ENCODE results near the gene IRF2BP1. TPM values are rescaled to one million over a fixed set of nuclear protein-coding genes. Genes with fewer than 3 reads are reported as not detected.
A peak's percentile ranks its signal among the peaks of the same experiment; 100 is the strongest.

IRF2BP1 gene
- total RNA-seq, 4 donors from 2014 or later, result 24.7 to 36.9 (median 30.7) TPM

GRCh38 chr19:45901912-45902650 lies 16.1 kb upstream of the IRF2BP1 start, which contains the start of gene MYPOP:
TSS of gene MYPOP (minus strand) at chr19:45902613. CDS start at chr19:45901773, 840 bp downstream.
- H3K27me3 ChIP-seq, result no peaks in the 10 kb centered on the region
- peaks cover 22% of the 10 kb centered on the region for H3K36me3 ChIP-seq
- DNase-seq (ENCODE audit: low spot score in 2 of 2), result no peak
- peak within 1 kb of the TSS; percentile 26 for H3K27ac ChIP-seq
- H3K4me1 ChIP-seq, result peaks cover 24% of the 10 kb centered on the region
- no peaks in the 10 kb centered on the region for H3K9me3 ChIP-seq
- peak within 1 kb of the TSS; percentile 72 for H3K4me3 ChIP-seq
- WGBS, result under 1% methylated on average over 33 of the region's 47 CpGs
- TF ChIP-seq POLR2AphosphoS5 (IDR thresholded peaks at IDR 0.05), result no peak
- TF ChIP-seq EP300 (IDR thresholded peaks at IDR 0.05), result no peak
- TF ChIP-seq CTCF (IDR thresholded peaks at IDR 0.05), result no peak
- no peak for TF ChIP-seq POLR2A (IDR thresholded peaks at IDR 0.05)

- H3K27me3 ChIP-seq, result no peaks in the 10 kb centered on the region
These were observed 15.5 kb upstream of the IRF2BP1 start for GRCh38 chr19:45901432-45901911.

GRCh38 chr19:45900738-45901431 lies 14.9 kb upstream of the IRF2BP1 start:
- peaks cover 24% of the 10 kb centered on the region for H3K4me1 ChIP-seq
- no peaks in the 10 kb centered on the region for H3K9me3 ChIP-seq
- peaks cover 30% of the 10 kb centered on the region for H3K36me3 ChIP-seq
- peak overlapping the region; percentile 72 for H3K4me3 ChIP-seq
- DNase-seq (ENCODE audit: low spot score in 2 of 2), result no peak
- no peaks in the 10 kb centered on the region for H3K27me3 ChIP-seq
- TF ChIP-seq POLR2A (IDR thresholded peaks at IDR 0.05) (no peak), CTCF (IDR thresholded peaks at IDR 0.05) (no peak), POLR2AphosphoS5 (IDR thresholded peaks at IDR 0.05) (no peak), EP300 (IDR thresholded peaks at IDR 0.05) (no peak)
- 62% methylated on average over 15 of the region's 22 CpGs for WGBS
- H3K27ac ChIP-seq, result no peak overlapping the region

More at GRCh38 chr19:45901432-45901911, 15.5 kb upstream of the IRF2BP1 start:
- Histone ChIP-seq H3K27ac (no peak overlapping the region), H3K4me3 (peak overlapping the region; percentile 72), H3K4me1 (peaks cover 24% of the 10 kb centered on the region), H3K36me3 (peaks cover 25% of the 10 kb centered on the region), H3K9me3 (no peaks in the 10 kb centered on the region)
- no peak for TF ChIP-seq POLR2A (IDR thresholded peaks at IDR 0.05)
- no CpG with 5 or more reads among the region's 69 CpGs for WGBS
- peak in 1 of 2 donors; percentile 68 for DNase-seq (ENCODE audit: low spot score in 2 of 2)

- Histone ChIP-seq H3K9me3 (no peaks in the 10 kb centered on the region), H3K4me3 (no peak overlapping the region), H3K27ac (no peak overlapping the region), H3K36me3 (peaks cover 38% of the 10 kb centered on the region), H3K27me3 (no peaks in the 10 kb centered on the region), H3K4me1 (peaks cover 24% of the 10 kb centered on the region)
- 95% methylated on average over 4 of the region's 4 CpGs for WGBS
- no peak for TF ChIP-seq EP300 (IDR thresholded peaks at IDR 0.05)
- no peak for DNase-seq (ENCODE audit: low spot score in 2 of 2)
These were observed 14.1 kb upstream of the IRF2BP1 start for GRCh38 chr19:45899919-45900589.

- Histone ChIP-seq H3K4me1 (peaks cover 24% of the 10 kb centered on the region), H3K27me3 (no peaks in the 10 kb centered on the region), H3K9me3 (no peaks in the 10 kb centered on the region), H3K27ac (no peak overlapping the region), H3K4me3 (no peak overlapping the region), H3K36me3 (peaks cover 41% of the 10 kb centered on the region)
- WGBS, result 91% methylated on average over 7 of the region's 7 CpGs
- TF ChIP-seq CTCF (IDR thresholded peaks at IDR 0.05), result no peak
- TF ChIP-seq POLR2A (IDR thresholded peaks at IDR 0.05), result no peak
- TF ChIP-seq POLR2AphosphoS5 (IDR thresholded peaks at IDR 0.05), result no peak
- no peak for TF ChIP-seq EP300 (IDR thresholded peaks at IDR 0.05)
- no peak for DNase-seq (ENCODE audit: low spot score in 2 of 2)
These were observed 13.3 kb upstream of the IRF2BP1 start for GRCh38 chr19:45899253-45899652.
